ENCODE data around the gene LRCOL1. TPM values are rescaled to one million over a fixed set of nuclear protein-coding genes. Genes with fewer than 3 reads are reported as not detected.

Gene LRCOL1
- total RNA-seq, 1 experiment from 2014 or later, result 0.24 TPM

DNA sequence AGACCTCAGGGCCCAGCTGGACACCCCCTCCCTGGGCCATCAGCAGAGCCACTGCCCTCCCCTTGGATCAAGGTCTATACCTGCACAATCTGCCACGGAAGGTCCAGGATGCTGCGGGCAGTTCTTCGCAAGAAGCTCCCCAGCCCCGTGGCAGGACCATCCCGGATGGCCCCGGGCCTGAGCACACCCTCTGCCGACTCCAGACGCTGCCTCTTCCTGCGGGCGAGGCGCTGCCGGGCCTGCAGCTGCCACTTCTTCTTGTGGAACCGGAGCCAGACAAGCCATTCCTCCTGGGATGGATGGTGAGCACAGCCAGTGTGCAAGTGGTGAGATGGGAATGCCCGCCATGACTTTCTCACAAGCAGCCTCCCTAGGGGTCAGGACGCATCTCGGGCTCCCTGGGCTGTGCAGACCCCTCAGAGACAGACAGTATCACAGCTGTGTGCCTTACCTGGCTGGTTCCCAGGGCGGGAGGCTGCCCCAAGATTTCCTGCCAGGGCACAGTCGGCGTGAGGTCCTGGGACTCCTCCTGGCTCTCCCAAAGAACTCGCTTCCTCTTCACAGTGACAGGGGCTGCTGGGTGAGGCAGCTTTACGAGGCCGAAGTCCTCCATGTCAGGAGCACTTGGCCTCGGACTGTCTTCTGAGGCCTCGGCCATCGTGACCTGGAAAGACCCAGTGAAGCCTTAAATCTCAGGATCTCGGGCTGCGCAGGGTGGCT, 39.0 kb upstream of the LRCOL1 start:
- no peak overlapping the region for H3K27ac Mint-ChIP-seq
- ChIA-PET POLR2A (no interaction called here), CTCF (interaction anchor here (0.6 to 1.4 kb wide), 2 partner anchors 11 to 13 kb away, joined by 4 to 5 read pairs; no protein-coding TSS in a partner anchor)
- ATAC-seq, result no peak
- peaks cover 64% of the 10 kb centered on the region for H3K36me3 Mint-ChIP-seq
- H3K27me3 Mint-ChIP-seq (ENCODE audit: low read depth), result no peaks in the 10 kb centered on the region
- H3K4me1 Mint-ChIP-seq, result no peaks in the 10 kb centered on the region
- no peaks in the 10 kb centered on the region for H3K9me3 Mint-ChIP-seq
- no peak for TF ChIP-seq E2F1 (CRISPR knock-in tag; IDR thresholded peaks at IDR 0.05)
- no peak for TF ChIP-seq ARID4B (CRISPR knock-in tag; IDR thresholded peaks at IDR 0.05; ENCODE audit: borderline replicate concordance)
- no peak for TF ChIP-seq AFF4 (CRISPR knock-in tag; IDR thresholded peaks at IDR 0.05; ENCODE audit: borderline replicate concordance)
- no peak overlapping the region for H3K4me3 Mint-ChIP-seq
- no peak for DNase-seq (ENCODE audit: low spot score)

DNA sequence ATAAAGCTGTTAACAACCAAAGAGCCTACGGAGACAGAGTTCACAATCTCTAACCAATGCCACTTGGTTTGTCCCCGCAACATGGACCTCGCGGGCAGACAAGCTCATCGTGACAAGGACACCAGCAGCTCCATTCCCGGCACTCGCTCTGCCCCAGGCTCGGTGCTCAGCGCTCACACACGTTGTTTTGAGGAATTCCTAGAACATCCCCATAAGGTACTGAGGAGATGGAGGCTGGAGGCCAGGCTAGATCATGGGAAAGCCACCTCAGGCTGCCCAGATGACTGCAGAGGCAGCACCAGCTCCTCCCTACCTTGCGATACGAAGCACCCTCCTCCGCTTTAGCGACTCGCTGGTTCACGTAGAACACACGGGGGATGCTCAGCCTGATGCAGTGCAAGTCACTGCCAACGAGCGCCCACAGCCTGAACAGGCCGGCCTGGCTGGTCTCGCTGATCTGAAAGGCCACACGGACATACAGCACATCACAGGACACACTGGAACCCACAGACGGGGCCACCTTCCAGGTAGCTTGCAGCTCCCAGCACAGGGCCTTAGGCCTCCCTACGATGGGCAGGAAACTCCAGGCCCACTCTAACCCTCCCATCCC, 38.3 kb upstream of the LRCOL1 start:
- CTCF ChIA-PET, result interaction anchor here (0.6 to 1.4 kb wide), 2 partner anchors 10 to 13 kb away, joined by 4 to 5 read pairs; no protein-coding TSS in a partner anchor
- no peaks in the 10 kb centered on the region for H3K4me1 Mint-ChIP-seq
- H3K9me3 Mint-ChIP-seq, result no peaks in the 10 kb centered on the region
- H3K27ac Mint-ChIP-seq, result no peak overlapping the region
- H3K4me3 Mint-ChIP-seq, result no peak overlapping the region
- POLR2A ChIA-PET, result no interaction called here
- peaks cover 61% of the 10 kb centered on the region for H3K36me3 Mint-ChIP-seq
- no peak for ATAC-seq
- H3K27me3 Mint-ChIP-seq (ENCODE audit: low read depth), result no peaks in the 10 kb centered on the region
- no peak for TF ChIP-seq FOXK1 (CRISPR knock-in tag; IDR thresholded peaks at IDR 0.05)
- TF ChIP-seq RELA (CRISPR knock-in tag; IDR thresholded peaks at IDR 0.05; ENCODE audit: borderline replicate concordance), result no peak
- DNase-seq (ENCODE audit: low spot score), result no peak

GRCh38 chr12:132647858-132648257, 37.5 kb upstream of the LRCOL1 start:
- DNase-seq (ENCODE audit: low spot score) (no peak), ATAC-seq (no peak)
- no peak for TF ChIP-seq GTF2I (CRISPR knock-in tag; conservative IDR thresholded peaks at IDR 0.05)
- Mint-ChIP-seq H3K27ac (no peak overlapping the region), H3K9me3 (no peaks in the 10 kb centered on the region), H3K36me3 (peaks cover 58% of the 10 kb centered on the region), H3K4me3 (no peak overlapping the region), H3K4me1 (no peaks in the 10 kb centered on the region), H3K27me3 (ENCODE audit: low read depth) (no peaks in the 10 kb centered on the region)
- ChIA-PET POLR2A (no interaction called here), CTCF (interaction anchor here (1.4 kb wide), 1 partner anchor 9 kb away, joined by 5 read pairs; no protein-coding TSS in a partner anchor)

GRCh38 chr12:132646850-132647249, 36.5 kb upstream of the LRCOL1 start:
- H3K4me1 Mint-ChIP-seq, result no peaks in the 10 kb centered on the region
- no peak for ATAC-seq
- DNase-seq (ENCODE audit: low spot score), result no peak
- ChIA-PET CTCF (no interaction called here), POLR2A (no interaction called here)
- H3K4me3 Mint-ChIP-seq, result no peak overlapping the region
- no peak overlapping the region for H3K27ac Mint-ChIP-seq
- H3K9me3 Mint-ChIP-seq, result no peaks in the 10 kb centered on the region
- H3K27me3 Mint-ChIP-seq (ENCODE audit: low read depth), result no peaks in the 10 kb centered on the region
- peaks cover 57% of the 10 kb centered on the region for H3K36me3 Mint-ChIP-seq
- no peak for TF ChIP-seq FOXK1 (CRISPR knock-in tag; IDR thresholded peaks at IDR 0.05)
- no peak for TF ChIP-seq ZNF138 (CRISPR knock-in tag; conservative IDR thresholded peaks at IDR 0.05)
- TF ChIP-seq, protein P1, sequence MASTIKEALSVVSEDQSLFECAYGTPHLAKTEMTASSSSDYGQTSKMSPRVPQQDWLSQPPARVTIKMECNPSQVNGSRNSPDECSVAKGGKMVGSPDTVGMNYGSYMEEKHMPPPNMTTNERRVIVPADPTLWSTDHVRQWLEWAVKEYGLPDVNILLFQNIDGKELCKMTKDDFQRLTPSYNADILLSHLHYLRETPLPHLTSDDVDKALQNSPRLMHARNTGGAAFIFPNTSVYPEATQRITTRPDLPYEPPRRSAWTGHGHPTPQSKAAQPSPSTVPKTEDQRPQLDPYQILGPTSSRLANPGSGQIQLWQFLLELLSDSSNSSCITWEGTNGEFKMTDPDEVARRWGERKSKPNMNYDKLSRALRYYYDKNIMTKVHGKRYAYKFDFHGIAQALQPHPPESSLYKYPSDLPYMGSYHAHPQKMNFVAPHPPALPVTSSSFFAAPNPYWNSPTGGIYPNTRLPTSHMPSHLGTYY (CRISPR knock-in tag; IDR thresholded peaks at IDR 0.05), result no peak
- no peak for TF ChIP-seq PRRX2 (CRISPR knock-in tag; IDR thresholded peaks at IDR 0.05)
- no peak for TF ChIP-seq TEAD1 (CRISPR knock-in tag; IDR thresholded peaks at IDR 0.05)
- no peak for TF ChIP-seq ZNF396 (CRISPR knock-in tag; IDR thresholded peaks at IDR 0.05; ENCODE audit: borderline replicate concordance)
- no peak for TF ChIP-seq NFYB (CRISPR knock-in tag; conservative IDR thresholded peaks at IDR 0.05; ENCODE audit: low read depth)
- no peak for TF ChIP-seq RELA (CRISPR knock-in tag; IDR thresholded peaks at IDR 0.05; ENCODE audit: borderline replicate concordance)
- no peak for TF ChIP-seq GTF2I (CRISPR knock-in tag; conservative IDR thresholded peaks at IDR 0.05)
- TF ChIP-seq, protein P2, sequence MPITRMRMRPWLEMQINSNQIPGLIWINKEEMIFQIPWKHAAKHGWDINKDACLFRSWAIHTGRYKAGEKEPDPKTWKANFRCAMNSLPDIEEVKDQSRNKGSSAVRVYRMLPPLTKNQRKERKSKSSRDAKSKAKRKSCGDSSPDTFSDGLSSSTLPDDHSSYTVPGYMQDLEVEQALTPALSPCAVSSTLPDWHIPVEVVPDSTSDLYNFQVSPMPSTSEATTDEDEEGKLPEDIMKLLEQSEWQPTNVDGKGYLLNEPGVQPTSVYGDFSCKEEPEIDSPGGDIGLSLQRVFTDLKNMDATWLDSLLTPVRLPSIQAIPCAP (CRISPR knock-in tag; IDR thresholded peaks at IDR 0.05), result no peak
- TF ChIP-seq NR3C1 (CRISPR knock-in tag; conservative IDR thresholded peaks at IDR 0.05; ENCODE audit: low read depth), result no peak
- TF ChIP-seq CREB1 (CRISPR knock-in tag; IDR thresholded peaks at IDR 0.05), result no peak
- no peak for TF ChIP-seq ZNF121 (CRISPR knock-in tag; IDR thresholded peaks at IDR 0.05)
